ENCODE results near the gene MGRN1. TPM values are rescaled to one million over a fixed set of nuclear protein-coding genes. Genes with fewer than 3 reads are reported as not detected.

The MGRN1 gene
- total and polyA plus RNA-seq, 8 donors: 13.2 to 469 (median 56.1) TPM

Small RNA genes lying within 50 kb of the gene (small RNA-seq; reads per million reads assigned to genes)
- gene MIR6769A (0 reads per million in 4 donors), gene RN7SL850P (0 reads per million in 4 donors)

Other genes with a start within 250 kb of the MGRN1 start
- gene CORO7, start 208.2 kb upstream of the MGRN1 start, total RNA-seq: 100 to 1,000 TPM in 2 of 5 donors, 10 to 100 TPM in 3; 12.5 to 173 (median 57.2) TPM
- gene CORO7, start 208.2 kb upstream of the MGRN1 start, polyA plus RNA-seq: 10 to 100 TPM; 12.6 to 14.2 (median 13.6) TPM
- gene DNAJA3, start 199.0 kb upstream of the MGRN1 start, total RNA-seq: 10 to 100 TPM; 26.8 to 53.0 (median 39.1) TPM
- gene DNAJA3, start 199.0 kb upstream of the MGRN1 start, polyA plus RNA-seq: 10 to 100 TPM; 18.8 to 28.0 (median 24.5) TPM
- 100 to 1,000 TPM in 1 of 5 donors, 10 to 100 TPM in 4; 22.8 to 109 (median 47.7) TPM for gene NMRAL1, start 150.2 kb upstream of the MGRN1 start, total RNA-seq
- gene NMRAL1, start 150.2 kb upstream of the MGRN1 start, polyA plus RNA-seq: 100 to 1,000 TPM in 1 of 3 donors, 10 to 100 TPM in 2; 67.7 to 126 (median 90.7) TPM
- gene HMOX2, start 148.4 kb upstream of the MGRN1 start, total RNA-seq: 100 to 1,000 TPM in 1 of 5 donors, 10 to 100 TPM in 3, 1 to 10 TPM in 1; 6.4 to 175 (median 59.8) TPM
- gene HMOX2, start 148.4 kb upstream of the MGRN1 start, polyA plus RNA-seq: 100 to 1,000 TPM in 2 of 3 donors, 10 to 100 TPM in 1; 51.6 to 109 (median 106) TPM
- 10 to 100 TPM in 3 of 5 donors, 1 to 10 TPM in 2; 2.9 to 36.5 (median 18.8) TPM for gene CDIP1, start 86.1 kb upstream of the MGRN1 start, total RNA-seq
- gene CDIP1, start 86.1 kb upstream of the MGRN1 start, polyA plus RNA-seq: 10 to 100 TPM in 2 of 3 donors, 1 to 10 TPM in 1; 9.5 to 13.8 (median 10.6) TPM
- gene C16orf96, start 68.5 kb upstream of the MGRN1 start, total RNA-seq: under 1 TPM in 2 of 5 donors, not detected in 3; 0.37 to 0.43 TPM
- not detected for gene C16orf96, start 68.5 kb upstream of the MGRN1 start, polyA plus RNA-seq
- 10 to 100 TPM in 2 of 5 donors, 1 to 10 TPM in 2, under 1 TPM in 1; 0.58 to 77.2 (median 6.8) TPM for gene UBALD1, start 9.9 kb upstream of the MGRN1 start, total RNA-seq
- 10 to 100 TPM; 17.2 to 41.3 (median 31.9) TPM for gene UBALD1, start 9.9 kb upstream of the MGRN1 start, polyA plus RNA-seq
- gene NUDT16L1, start 68.7 kb downstream of the MGRN1 start, total RNA-seq: 10 to 100 TPM in 4 of 5 donors, 1 to 10 TPM in 1; 3.5 to 48.2 (median 44.2) TPM
- gene NUDT16L1, start 68.7 kb downstream of the MGRN1 start, polyA plus RNA-seq: 10 to 100 TPM; 31.9 to 37.2 (median 33.3) TPM
- gene ANKS3, start 109.4 kb downstream of the MGRN1 start, total RNA-seq: 100 to 1,000 TPM in 1 of 5 donors, 10 to 100 TPM in 4; 11.6 to 183 (median 33.5) TPM
- gene ANKS3, start 109.4 kb downstream of the MGRN1 start, polyA plus RNA-seq: 10 to 100 TPM; 16.2 to 25.0 (median 24.3) TPM
- gene DNAAF8, start 109.7 kb downstream of the MGRN1 start, total RNA-seq: 1 to 10 TPM in 1 of 5 donors, not detected in 4; 1.8 TPM
- gene DNAAF8, start 109.7 kb downstream of the MGRN1 start, polyA plus RNA-seq: 1 to 10 TPM in 1 of 3 donors, under 1 TPM in 1, not detected in 1; 0.68 to 1.2 TPM
- 10 to 100 TPM in 2 of 5 donors, 1 to 10 TPM in 2, under 1 TPM in 1; 0.45 to 19.3 (median 10.0) TPM for gene ZNF500, start 142.3 kb downstream of the MGRN1 start, total RNA-seq
- 1 to 10 TPM; 1.8 to 4.3 (median 4.0) TPM for gene ZNF500, start 142.3 kb downstream of the MGRN1 start, polyA plus RNA-seq
- not detected for gene SEPTIN12, start 163.5 kb downstream of the MGRN1 start, total RNA-seq
- gene SEPTIN12, start 163.5 kb downstream of the MGRN1 start, polyA plus RNA-seq: not detected
- gene SMIM22, start 170.5 kb downstream of the MGRN1 start, total RNA-seq: 100 to 1,000 TPM in 3 of 5 donors, 10 to 100 TPM in 2; 20.5 to 732 (median 131) TPM
- 1,000 to 10,000 TPM in 2 of 3 donors, 100 to 1,000 TPM in 1; 481 to 1,027 (median 1,002) TPM for gene SMIM22, start 170.5 kb downstream of the MGRN1 start, polyA plus RNA-seq
- 100 to 1,000 TPM in 1 of 5 donors, 10 to 100 TPM in 3, 1 to 10 TPM in 1; 6.1 to 350 (median 45.5) TPM for gene ROGDI, start 177.8 kb downstream of the MGRN1 start, total RNA-seq
- gene ROGDI, start 177.8 kb downstream of the MGRN1 start, polyA plus RNA-seq: 10 to 100 TPM; 27.0 to 63.9 (median 46.1) TPM
- 100 to 1,000 TPM in 2 of 5 donors, 10 to 100 TPM in 3; 46.9 to 187 (median 83.2) TPM for gene GLYR1, start 222.5 kb downstream of the MGRN1 start, total RNA-seq
- gene GLYR1, start 222.5 kb downstream of the MGRN1 start, polyA plus RNA-seq: 10 to 100 TPM; 29.3 to 46.0 (median 36.5) TPM
- 100 to 1,000 TPM in 1 of 5 donors, 10 to 100 TPM in 4; 34.0 to 319 (median 51.3) TPM for gene UBN1, start 222.7 kb downstream of the MGRN1 start, total RNA-seq
- 1 to 10 TPM; 5.4 to 9.3 (median 7.8) TPM for gene UBN1, start 222.7 kb downstream of the MGRN1 start, polyA plus RNA-seq